AG08395 (cell line): Measurements from ENCODE around the gene GALNT15.

ENCODE experiments used
- DNase-seq: peaks from one replicate; pipeline ENCODE4 v3.0.0; 2012; ENCODE audit warnings: mixed read lengths, low spot score

Gene GALNT15

DNA sequence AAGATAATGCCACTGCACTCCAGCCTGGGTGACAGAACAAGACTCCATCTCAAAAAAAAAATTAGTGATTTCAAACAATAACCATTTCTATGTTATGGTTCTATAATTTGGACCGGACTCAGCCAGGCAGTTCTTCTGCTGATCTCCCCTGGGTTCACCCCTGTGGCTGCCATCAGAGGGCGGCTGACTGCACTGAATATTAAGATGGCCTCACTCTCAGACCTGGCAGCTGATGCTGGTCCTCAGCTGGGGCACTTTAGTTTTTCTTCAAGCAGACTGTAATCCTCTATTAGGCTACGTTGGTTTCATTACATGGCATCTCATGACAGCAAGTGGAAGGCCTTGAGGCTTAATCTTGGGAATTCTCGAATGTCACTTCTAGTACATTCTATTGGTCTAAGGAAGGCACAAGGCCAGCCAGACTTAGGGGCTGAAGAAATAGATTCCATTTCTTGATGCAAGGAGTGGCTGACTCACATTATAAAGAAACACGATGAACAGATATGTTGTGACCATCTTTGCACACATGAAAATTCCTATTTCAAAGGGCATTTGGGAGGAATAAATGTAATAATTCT, 12.8 kb downstream of the GALNT15 start:
- no peak for DNase-seq

DNA sequence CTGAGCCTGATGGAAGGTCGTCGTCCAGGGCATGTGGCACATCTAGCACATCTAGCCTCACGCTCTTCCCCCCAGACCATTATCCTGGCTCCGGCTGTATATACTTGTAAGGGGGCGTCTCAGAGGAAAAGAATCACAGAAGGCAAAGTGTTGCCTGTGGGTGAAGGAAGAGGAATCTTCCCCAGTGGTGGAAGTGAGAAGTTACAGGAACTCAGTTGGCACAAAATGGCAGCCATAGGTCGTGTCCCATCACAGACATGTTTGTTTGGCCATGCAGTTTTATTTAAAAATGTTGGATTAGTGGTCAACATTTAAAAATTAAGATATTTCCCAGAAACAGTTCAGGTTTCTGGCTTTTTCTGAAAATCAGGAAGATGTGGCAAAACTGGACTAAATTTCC, 13.6 kb downstream of the GALNT15 start:
- DNase-seq, result no peak

- DNase-seq, result no peak
Observed at GRCh38 chr3:16189201-16189600, 14.7 kb downstream of the GALNT15 start.

- DNase-seq, result no peak
Observed at GRCh38 chr3:16190704-16191103, 16.2 kb downstream of the GALNT15 start.

GRCh38 chr3:16191591-16191990, 17.1 kb downstream of the GALNT15 start:
- no peak for DNase-seq

DNA sequence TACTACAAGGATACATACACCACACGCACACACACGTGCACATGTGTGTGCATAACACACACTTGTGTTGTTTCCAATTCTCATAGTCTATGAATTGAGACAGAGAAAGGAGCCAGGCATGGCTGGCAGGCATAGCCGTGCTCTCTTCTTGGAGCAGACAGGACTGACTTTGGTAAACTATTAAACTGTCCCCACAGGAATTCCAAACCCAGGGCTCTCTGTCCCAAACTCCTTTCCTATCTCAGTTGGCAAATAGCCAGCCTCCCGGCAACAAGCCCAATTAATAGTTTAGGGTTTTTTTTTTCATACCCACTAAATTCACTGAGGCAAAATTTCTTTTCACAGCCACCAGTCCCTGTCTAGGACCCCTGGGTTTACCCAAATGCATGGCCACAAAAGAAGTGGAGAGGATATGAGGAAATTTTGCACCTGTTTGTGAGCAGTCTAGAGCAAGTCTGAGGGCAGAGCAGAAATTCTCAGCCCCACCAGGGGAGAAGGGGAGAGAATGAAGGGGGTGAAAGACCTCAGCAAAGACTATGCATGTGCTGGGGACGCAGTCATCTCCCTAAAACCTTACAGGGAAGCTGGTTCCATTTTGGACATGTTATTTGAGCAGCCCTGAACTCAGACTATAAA, 17.8 kb downstream of the GALNT15 start:
- no peak for DNase-seq

DNA sequence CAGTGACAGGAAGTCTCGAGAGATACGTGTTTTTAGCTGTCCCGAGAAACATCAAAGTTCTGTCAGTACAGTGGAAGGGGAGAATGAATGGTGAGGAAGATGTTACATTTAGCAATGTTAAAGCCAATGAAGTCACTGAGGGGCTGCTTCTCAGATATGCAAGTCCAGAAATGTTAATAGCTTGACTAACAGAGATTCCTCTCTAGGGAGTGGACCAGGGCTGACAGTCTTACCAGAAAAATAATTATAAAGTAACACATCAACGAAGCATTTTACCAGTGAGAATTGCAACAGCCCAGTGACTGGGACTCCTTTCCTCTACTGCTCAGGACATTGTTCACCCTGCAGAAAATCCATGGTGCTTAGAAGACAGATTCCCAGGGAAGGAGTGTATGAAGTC, 23.9 kb downstream of the GALNT15 start:
- DNase-seq, result no peak

DNA sequence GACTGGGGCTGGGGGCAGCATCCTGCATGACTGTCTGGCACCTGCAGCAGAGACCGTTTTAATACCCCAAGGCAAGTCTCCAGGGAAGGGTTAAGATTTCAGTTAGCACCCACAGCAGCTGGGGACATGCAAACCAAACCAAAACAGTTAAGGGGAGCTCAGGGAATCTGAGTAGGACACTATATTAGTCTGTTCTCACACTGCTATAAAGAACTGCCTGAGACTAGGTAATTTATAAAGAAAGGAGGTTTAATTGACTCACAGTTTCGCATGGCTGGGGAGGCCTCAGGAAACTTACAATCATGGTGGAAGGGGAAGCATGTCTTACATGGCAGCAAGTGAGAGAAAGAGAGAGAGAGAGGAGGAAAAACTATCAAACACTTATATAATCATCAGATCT, 25.3 kb downstream of the GALNT15 start:
- DNase-seq, result no peak

GRCh38 chr3:16200411-16200810, 25.9 kb downstream of the GALNT15 start:
- peak; percentile 65 for DNase-seq

GRCh38 chr3:16203031-16203430, 28.6 kb downstream of the GALNT15 start:
- peak; percentile 27 for DNase-seq

- no peak for DNase-seq
Observed at GRCh38 chr3:16203671-16204629, 29.5 kb downstream of the GALNT15 start.

DNA sequence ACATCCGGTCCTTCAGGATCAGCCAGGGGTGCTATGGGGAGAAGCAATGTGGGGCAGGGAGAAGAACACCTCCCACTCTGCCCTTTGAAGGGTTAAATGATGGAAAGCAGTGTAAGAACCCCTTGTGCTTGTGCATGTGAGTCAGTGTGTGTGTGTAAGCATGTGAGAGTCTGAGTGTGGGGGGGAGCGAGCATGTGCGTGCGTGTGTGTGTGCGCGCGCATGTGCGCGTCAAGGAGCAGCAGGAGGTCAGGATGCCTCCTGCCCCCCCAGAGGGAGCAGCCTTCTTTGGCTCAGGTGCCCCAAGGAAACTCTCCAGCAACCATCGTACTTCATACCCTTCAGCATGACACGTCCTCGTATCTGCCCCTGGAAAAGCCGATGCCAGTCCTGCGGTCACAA, 30.3 kb downstream of the GALNT15 start:
- no peak for DNase-seq

DNA sequence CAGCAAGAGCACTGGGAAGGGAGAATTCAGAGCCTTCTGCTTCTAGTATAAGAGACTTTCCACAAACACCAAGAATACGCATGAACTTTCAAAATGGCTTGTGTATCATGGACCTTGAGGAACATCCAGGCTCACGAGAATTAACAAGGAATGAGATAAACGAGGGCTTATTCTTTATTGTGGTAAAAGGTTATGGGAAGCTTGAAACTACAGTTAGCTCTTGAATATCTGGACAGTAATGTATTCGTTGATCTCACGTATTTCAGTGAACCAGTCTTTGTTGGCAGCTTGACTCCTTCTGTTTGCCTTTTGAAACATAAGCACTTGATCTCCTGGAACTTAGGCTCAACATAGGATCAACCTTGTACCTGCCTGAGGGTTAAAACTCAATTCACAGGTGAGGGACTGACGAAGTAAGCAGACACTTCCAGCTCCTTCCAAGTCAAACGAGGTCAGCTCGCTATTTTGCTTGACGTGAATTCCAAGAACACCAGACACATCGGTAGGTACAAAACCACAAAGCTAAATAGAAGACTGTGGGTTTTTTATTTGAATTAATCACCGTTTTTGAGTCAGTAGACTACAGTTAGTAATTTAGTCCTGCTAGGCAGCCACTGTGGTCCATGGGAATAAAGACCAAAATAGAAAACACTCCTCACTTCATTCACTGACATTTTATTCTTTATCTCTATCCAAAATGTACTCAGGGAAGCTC, 30.8 kb downstream of the GALNT15 start:
- DNase-seq, result peak; percentile 52

DNA sequence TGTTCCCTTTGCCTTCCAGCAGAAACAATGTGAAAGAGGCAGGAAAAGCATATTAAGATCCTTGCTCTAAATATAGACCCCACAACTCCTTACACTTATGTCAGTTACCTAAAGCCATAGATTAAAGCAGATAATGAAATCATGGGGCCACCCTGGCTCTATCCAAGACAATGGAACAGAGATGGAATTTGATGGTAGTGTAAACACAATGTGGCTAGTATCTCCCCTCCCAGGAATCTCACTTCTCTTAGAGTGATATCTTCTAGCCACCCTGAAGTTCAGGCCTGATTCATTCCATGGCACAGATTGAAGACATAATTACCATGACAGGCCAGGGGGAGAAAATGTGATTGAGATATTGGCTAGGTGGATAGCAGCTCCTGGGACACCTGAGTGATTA, 32.6 kb downstream of the GALNT15 start:
- DNase-seq, result no peak

DNA sequence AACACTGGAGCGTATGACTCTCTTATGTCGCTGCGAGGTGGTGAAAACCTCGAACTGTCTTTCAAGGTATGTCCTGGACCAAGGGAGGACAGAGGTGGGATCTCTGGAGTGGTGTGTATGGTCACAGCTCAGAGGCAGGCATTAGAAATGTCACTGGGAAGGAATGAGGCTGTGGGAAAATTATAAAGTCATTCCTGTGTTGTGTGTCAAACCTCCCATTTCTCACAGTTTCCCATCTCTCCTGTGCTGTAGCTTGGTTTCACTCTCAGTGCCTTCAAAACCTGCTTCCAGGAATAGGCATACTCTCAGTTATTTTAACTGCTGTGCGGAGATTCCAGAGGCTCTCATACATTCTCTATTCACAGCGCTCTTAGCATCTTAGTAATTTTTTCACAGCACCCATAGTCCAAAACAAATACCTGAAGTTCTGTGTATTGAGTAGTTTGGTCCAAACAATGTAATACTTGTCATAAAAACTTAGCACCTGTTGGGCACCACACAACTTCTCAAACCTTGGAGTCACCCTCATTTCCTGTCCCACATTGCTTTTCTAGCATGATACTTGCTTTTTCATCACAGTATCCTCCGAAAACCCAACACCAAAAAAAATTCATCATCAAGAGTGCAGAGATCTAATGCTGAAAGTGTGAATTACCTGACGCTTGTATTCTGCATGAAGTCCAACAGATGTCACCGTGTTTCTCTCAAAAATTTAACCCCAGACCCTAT, 36.9 kb downstream of the GALNT15 start:
- DNase-seq, result peak; percentile 53

GRCh38 chr3:16214366-16214765, 39.9 kb downstream of the GALNT15 start:
- no peak for DNase-seq

GRCh38 chr3:16216373-16216935, 42.0 kb downstream of the GALNT15 start:
- DNase-seq, result no peak

- no peak for DNase-seq
Observed at GRCh38 chr3:16219777-16220176, 45.3 kb downstream of the GALNT15 start.

DNA sequence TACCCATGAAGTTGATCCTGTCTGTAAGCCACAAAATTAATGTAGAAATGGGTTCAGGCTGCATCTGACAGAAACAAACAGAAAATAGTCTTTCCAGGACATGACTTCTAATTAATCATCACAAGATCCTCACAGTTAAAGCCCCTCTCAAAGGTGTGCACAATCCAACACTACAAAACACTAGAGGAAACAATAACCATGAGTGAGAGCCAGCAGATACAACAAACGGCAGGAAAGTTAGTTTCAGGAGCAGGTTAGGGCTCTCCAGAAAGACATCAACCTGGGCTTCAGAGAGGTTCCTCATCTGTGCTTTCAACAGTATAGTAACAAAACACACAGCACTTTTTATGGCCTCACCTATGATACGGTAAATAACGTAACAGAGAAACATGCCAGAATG, 47.5 kb downstream of the GALNT15 start:
- DNase-seq, result no peak

GRCh38 chr3:16222547-16222946, 48.1 kb downstream of the GALNT15 start:
- no peak for DNase-seq

- no peak for DNase-seq
Observed at GRCh38 chr3:16224325-16224724, 49.8 kb downstream of the GALNT15 start.
